Right atrium auricular region (tissue), 2 donors: ENCODE data around the gene CDH5. TPM values are rescaled to one million over a fixed set of nuclear protein-coding genes. Genes with fewer than 3 reads are reported as not detected.
A peak's percentile ranks its signal among the peaks of the same experiment; 100 is the strongest.

Experiments
- DNase-seq: peaks from one replicate; pipeline ENCODE4 v3.0.0-alpha.2; 2019; ENCODE audit warnings: low spot score
- H3K27ac ChIP-seq, 2 donors: fragments of 200-600 bp; sonication (generic); 1 replicate in 1 of 2; 2 replicates in 1 of 2; pipeline ENCODE4 v1.5.1; 2016 to 2019
- H3K27me3 ChIP-seq, 2 donors: fragments of 200-600 bp; sonication (generic); one replicate each; pipeline versions ENCODE4 v1.5.1 to v1.6.0; 2017 to 2019
- H3K36me3 ChIP-seq: fragments of 200-600 bp; sonication (generic); one replicate; pipeline ENCODE4 v1.5.1; 2016
- H3K4me1 ChIP-seq, 2 donors: fragments of 200-600 bp; sonication (generic); one replicate each; pipeline versions ENCODE4 v1.5.1 to v1.6.0; 2017 to 2019
- H3K4me3 ChIP-seq, 2 donors: fragments of 200-600 bp; sonication (generic); 1 replicate in 1 of 2; 2 replicates in 1 of 2; pipeline ENCODE4 v1.5.1; 2017 to 2019; ENCODE audit warnings: mild to moderate bottlenecking in 1 of 2, moderate library complexity in 1 of 2
- H3K9me3 ChIP-seq, 2 donors: fragments of 200-600 bp; sonication (generic); one replicate each; pipeline ENCODE4 v1.5.1; 2019
- CTCF ChIP-seq, 2 donors: fragments of 200-600 bp; sonication (generic); IDR thresholded peaks; one replicate each; pipeline ENCODE4 v1.5.1; 2019; ENCODE audit warnings: antibody characterized with exemption in 2 of 2
- total RNA-seq, 2 donors: library from RNA; depleted of rRNA; stranded (reverse); fragments of >200 nt; gene quantifications; one replicate each; pipeline ENCODE4 v1.1.0, GENCODE V29; 2016

The CDH5 gene
- total RNA-seq, 2 donors from 2014 or later = 47.4 to 58.0 TPM

- H3K27me3 ChIP-seq = no peaks in the 10 kb centered on the region
- TF ChIP-seq CTCF (IDR thresholded peaks at IDR 0.05) = no peak
- H3K4me1 ChIP-seq = peaks cover 0 to 8% of the 10 kb centered on the region in 2 donors
- DNase-seq = no peak
- H3K36me3 ChIP-seq = peaks cover 3% of the 10 kb centered on the region
- H3K9me3 ChIP-seq = no peaks in the 10 kb centered on the region
- H3K27ac ChIP-seq = peak overlapping the region; percentile 67 to 69
- H3K4me3 ChIP-seq = no peak overlapping the region
Measured at GRCh38 chr16:66382966-66383299, 16.4 kb downstream of the CDH5 start.

- Histone ChIP-seq H3K27me3 (no peaks in the 10 kb centered on the region), H3K4me1 (peaks cover 0 to 8% of the 10 kb centered on the region in 2 donors), H3K4me3 (no peak overlapping the region), H3K9me3 (no peaks in the 10 kb centered on the region), H3K36me3 (peaks cover 3% of the 10 kb centered on the region), H3K27ac (peak overlapping the region; percentile 67 to 69)
- TF ChIP-seq CTCF (IDR thresholded peaks at IDR 0.05) = no peak
- DNase-seq = no peak
Measured at GRCh38 chr16:66383551-66383950, 17.1 kb downstream of the CDH5 start.

- H3K9me3 ChIP-seq = no peaks in the 10 kb centered on the region
- DNase-seq = no peak
- no peak for TF ChIP-seq CTCF (IDR thresholded peaks at IDR 0.05)
- peaks cover 0 to 8% of the 10 kb centered on the region in 2 donors for H3K4me1 ChIP-seq
- no peak overlapping the region for H3K27ac ChIP-seq
- no peaks in the 10 kb centered on the region for H3K36me3 ChIP-seq
- H3K27me3 ChIP-seq = no peaks in the 10 kb centered on the region
- no peak overlapping the region for H3K4me3 ChIP-seq
Measured at GRCh38 chr16:66385415-66385814, 18.9 kb downstream of the CDH5 start.

- Histone ChIP-seq H3K27ac (no peak overlapping the region), H3K4me3 (no peak overlapping the region), H3K9me3 (no peaks in the 10 kb centered on the region), H3K4me1 (peaks cover 0 to 8% of the 10 kb centered on the region in 2 donors), H3K27me3 (no peaks in the 10 kb centered on the region), H3K36me3 (no peaks in the 10 kb centered on the region)
- TF ChIP-seq CTCF (IDR thresholded peaks at IDR 0.05) = no peak
- no peak for DNase-seq
Measured at GRCh38 chr16:66386629-66387622, 20.4 kb downstream of the CDH5 start.

GRCh38 chr16:66387817-66388332 lies 21.4 kb downstream of the CDH5 start:
- DNase-seq = no peak
- Histone ChIP-seq H3K27me3 (no peaks in the 10 kb centered on the region), H3K4me1 (peaks cover 0 to 8% of the 10 kb centered on the region in 2 donors), H3K36me3 (no peaks in the 10 kb centered on the region), H3K27ac (no peak overlapping the region), H3K9me3 (no peaks in the 10 kb centered on the region), H3K4me3 (no peak overlapping the region)
- TF ChIP-seq CTCF (IDR thresholded peaks at IDR 0.05) = no peak
